Mammary epithelial cell (primary cell): ENCODE data around the gene DSCAM.

ENCODE experiments used
- CTCF ChIP-seq, 2 donors: IDR thresholded peaks in 1 of 2; conservative IDR thresholded peaks in 1 of 2; 2 replicates each; pipeline ENCODE4 v1.5.1; 2011 to 2012; ENCODE audit warnings: inconsistent platforms in 2 of 2, low read length in 2 of 2, mild to moderate bottlenecking in 2 of 2, control low read depth in 1 of 2, low read depth in 1 of 2; ENCODE audit not compliant: insufficient read depth in 1 of 2; ENCODE audit errors: extremely low read depth in 1 of 2
- EZH2 ChIP-seq: IDR thresholded peaks from 2 replicates; pipeline ENCODE4 v1.6.1; 2012; ENCODE audit warnings: low read length, inconsistent platforms, borderline replicate concordance

- TF ChIP-seq EZH2 (no peak), CTCF (conservative IDR thresholded peaks at IDR 0.05 in 1 of 2, IDR thresholded peaks at IDR 0.05 in 1 of 2; ENCODE audit: extremely low read depth in 1 of 2, insufficient read depth in 1 of 2, low read depth in 1 of 2, low read length in 2 of 2) (no peak)
Measured at GRCh38 chr21:40730426-40730800, 116.5 kb downstream of the DSCAM start.
